Measurements from ENCODE around the gene TMEFF2. TPM values are rescaled to one million over a fixed set of nuclear protein-coding genes. Genes with fewer than 3 reads are reported as not detected.
A peak's percentile ranks its signal among the peaks of the same experiment; 100 is the strongest.

TMEFF2 gene
- total RNA-seq, 2 donors from 2014 or later, result 0.09 TPM; not detected in 1

DNA sequence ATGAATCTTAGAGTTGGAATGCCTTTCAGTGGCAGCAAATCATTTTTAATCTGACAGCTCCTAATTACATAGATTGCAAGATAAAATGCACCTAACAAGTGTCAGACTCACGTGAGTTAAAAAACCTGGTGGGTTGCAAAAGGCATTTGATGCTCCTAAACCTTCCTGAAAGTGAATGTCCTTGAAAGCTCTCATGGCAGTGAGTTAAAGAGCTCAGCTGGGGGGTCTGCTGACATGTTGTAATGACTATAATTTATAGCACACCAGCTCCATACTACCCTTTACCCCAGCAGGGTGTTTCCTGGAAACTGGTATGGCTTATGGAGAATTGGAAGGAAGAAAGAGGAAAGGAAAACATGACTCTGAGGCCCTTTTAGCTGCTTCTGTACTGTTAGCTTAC is 256.0 kb downstream of the TMEFF2 start:
- DNase-seq, result no peak
- H3K9me3 Mint-ChIP-seq, result no peaks in the 10 kb centered on the region
- Histone ChIP-seq H3K27me3 (ENCODE audit: control insufficient read depth, insufficient read depth, low read length, poor library complexity, severe bottlenecking) (no peaks in the 10 kb centered on the region), H3K4me1 (ENCODE audit: control insufficient read depth, insufficient read depth, low read length) (peaks cover 8% of the 10 kb centered on the region), H3K36me3 (ENCODE audit: control insufficient read depth, insufficient read depth, low read length) (no peaks in the 10 kb centered on the region), H3K9ac (ENCODE audit: extremely low read depth, low read length, poor library complexity, severe bottlenecking) (no peak overlapping the region), H3K27ac (ENCODE audit: low read depth, low read length) (no peak overlapping the region), H3K4me3 (ENCODE audit: low read length) (no peak overlapping the region), H3K9me3 (ENCODE audit: control insufficient read depth, low read length) (no peaks in the 10 kb centered on the region)
- H3K4me1 Mint-ChIP-seq, result peaks cover 32% of the 10 kb centered on the region
- 40 to 79% methylated on average over 1 of the region's 1 CpG for WGBS, 2 experiments (ENCODE audit: insufficient coverage in 1 of 2, insufficient read length in 1 of 2)
- TF ChIP-seq, protein P1, sequence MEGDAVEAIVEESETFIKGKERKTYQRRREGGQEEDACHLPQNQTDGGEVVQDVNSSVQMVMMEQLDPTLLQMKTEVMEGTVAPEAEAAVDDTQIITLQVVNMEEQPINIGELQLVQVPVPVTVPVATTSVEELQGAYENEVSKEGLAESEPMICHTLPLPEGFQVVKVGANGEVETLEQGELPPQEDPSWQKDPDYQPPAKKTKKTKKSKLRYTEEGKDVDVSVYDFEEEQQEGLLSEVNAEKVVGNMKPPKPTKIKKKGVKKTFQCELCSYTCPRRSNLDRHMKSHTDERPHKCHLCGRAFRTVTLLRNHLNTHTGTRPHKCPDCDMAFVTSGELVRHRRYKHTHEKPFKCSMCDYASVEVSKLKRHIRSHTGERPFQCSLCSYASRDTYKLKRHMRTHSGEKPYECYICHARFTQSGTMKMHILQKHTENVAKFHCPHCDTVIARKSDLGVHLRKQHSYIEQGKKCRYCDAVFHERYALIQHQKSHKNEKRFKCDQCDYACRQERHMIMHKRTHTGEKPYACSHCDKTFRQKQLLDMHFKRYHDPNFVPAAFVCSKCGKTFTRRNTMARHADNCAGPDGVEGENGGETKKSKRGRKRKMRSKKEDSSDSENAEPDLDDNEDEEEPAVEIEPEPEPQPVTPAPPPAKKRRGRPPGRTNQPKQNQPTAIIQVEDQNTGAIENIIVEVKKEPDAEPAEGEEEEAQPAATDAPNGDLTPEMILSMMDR (conservative IDR thresholded peaks at IDR 0.05), result no peak
- H3K27me3 Mint-ChIP-seq (ENCODE audit: insufficient read depth), result no peaks in the 10 kb centered on the region
- no peak overlapping the region for H3K4me3 Mint-ChIP-seq
- no peaks in the 10 kb centered on the region for H3K36me3 Mint-ChIP-seq (ENCODE audit: low read depth)
- no peak overlapping the region for H3K27ac Mint-ChIP-seq

DNA sequence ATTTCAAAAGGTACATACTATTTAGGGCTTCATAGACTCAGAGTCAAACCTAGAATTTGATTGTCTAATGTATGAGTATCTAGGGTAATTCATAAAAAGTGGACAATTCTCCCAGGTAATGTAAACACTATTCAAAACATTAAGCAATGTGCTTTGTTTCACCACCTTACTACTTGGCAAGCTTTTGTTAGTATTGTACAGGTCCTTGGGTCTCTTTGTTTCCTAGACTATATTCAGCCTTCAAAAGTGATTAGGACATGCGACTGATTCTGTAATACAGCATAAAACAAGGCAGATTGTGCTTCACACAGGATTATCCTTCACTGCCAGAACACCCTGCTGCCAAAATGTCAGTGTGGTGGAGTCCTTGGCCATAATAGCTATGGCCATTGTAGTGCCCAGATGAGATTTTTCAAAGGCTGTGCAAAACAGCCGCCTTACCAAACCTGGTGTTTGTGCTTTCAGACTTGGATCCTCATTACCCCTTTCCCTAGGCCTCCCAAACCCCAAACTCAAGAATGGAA is 257.8 kb downstream of the TMEFF2 start:
- Histone ChIP-seq H3K9ac (ENCODE audit: extremely low read depth, low read length, poor library complexity, severe bottlenecking) (no peak overlapping the region), H3K36me3 (ENCODE audit: control insufficient read depth, insufficient read depth, low read length) (no peaks in the 10 kb centered on the region), H3K27me3 (ENCODE audit: control insufficient read depth, insufficient read depth, low read length, poor library complexity, severe bottlenecking) (no peaks in the 10 kb centered on the region), H3K27ac (ENCODE audit: low read depth, low read length) (no peak overlapping the region), H3K4me3 (ENCODE audit: low read length) (no peak overlapping the region), H3K4me1 (ENCODE audit: control insufficient read depth, insufficient read depth, low read length) (peaks cover 8% of the 10 kb centered on the region), H3K9me3 (ENCODE audit: control insufficient read depth, low read length) (no peaks in the 10 kb centered on the region)
- H3K27me3 Mint-ChIP-seq (ENCODE audit: insufficient read depth), result no peaks in the 10 kb centered on the region
- no peaks in the 10 kb centered on the region for H3K36me3 Mint-ChIP-seq (ENCODE audit: low read depth)
- no peak overlapping the region for H3K27ac Mint-ChIP-seq
- H3K4me1 Mint-ChIP-seq, result peaks cover 25% of the 10 kb centered on the region
- TF ChIP-seq, protein P1 (conservative IDR thresholded peaks at IDR 0.05), result no peak
- DNase-seq, result no peak
- 92% methylated on average over 2 of the region's 2 CpGs; no CpG with 5 or more reads in 1 of the 2 experiments for WGBS, 2 experiments (ENCODE audit: insufficient coverage in 1 of 2, insufficient read length in 1 of 2)
- no peak overlapping the region for H3K4me3 Mint-ChIP-seq
- H3K9me3 Mint-ChIP-seq, result no peaks in the 10 kb centered on the region

DNA sequence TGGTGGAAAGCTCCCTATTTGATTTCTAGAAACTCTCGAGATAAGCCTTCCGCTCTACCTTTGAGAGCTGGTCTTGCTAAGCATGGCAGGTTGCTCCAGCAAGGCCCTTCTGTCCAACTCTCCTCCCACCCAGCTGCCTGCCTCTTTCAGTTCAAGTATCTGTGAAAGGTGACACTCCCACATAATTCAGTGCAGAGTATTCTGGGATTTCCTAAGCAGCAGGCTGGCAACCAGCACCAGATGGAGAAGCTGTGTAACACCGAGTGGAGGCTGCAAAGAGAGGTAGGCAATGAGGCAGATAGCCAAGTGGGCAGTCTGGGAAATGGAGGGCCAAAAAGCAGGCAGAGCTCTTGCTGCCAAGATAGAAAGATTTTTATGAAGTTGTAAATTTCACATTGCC is 259.5 kb downstream of the TMEFF2 start:
- Histone ChIP-seq H3K27ac (ENCODE audit: low read depth, low read length) (no peak overlapping the region), H3K9ac (ENCODE audit: extremely low read depth, low read length, poor library complexity, severe bottlenecking) (no peak overlapping the region), H3K4me1 (ENCODE audit: control insufficient read depth, insufficient read depth, low read length) (peaks cover 5% of the 10 kb centered on the region), H3K36me3 (ENCODE audit: control insufficient read depth, insufficient read depth, low read length) (no peaks in the 10 kb centered on the region), H3K9me3 (ENCODE audit: control insufficient read depth, low read length) (no peaks in the 10 kb centered on the region), H3K27me3 (ENCODE audit: control insufficient read depth, insufficient read depth, low read length, poor library complexity, severe bottlenecking) (no peaks in the 10 kb centered on the region), H3K4me3 (ENCODE audit: low read length) (no peak overlapping the region)
- TF ChIP-seq, protein P1 (conservative IDR thresholded peaks at IDR 0.05), result no peak
- peak; percentile 47 for DNase-seq
- 91 to 100% methylated on average over 3 of the region's 3 CpGs for WGBS, 2 experiments (ENCODE audit: insufficient coverage in 1 of 2, insufficient read length in 1 of 2)
- H3K36me3 Mint-ChIP-seq (ENCODE audit: low read depth), result no peaks in the 10 kb centered on the region
- peaks cover 13% of the 10 kb centered on the region for H3K4me1 Mint-ChIP-seq
- no peaks in the 10 kb centered on the region for H3K27me3 Mint-ChIP-seq (ENCODE audit: insufficient read depth)
- H3K4me3 Mint-ChIP-seq, result no peak overlapping the region
- no peaks in the 10 kb centered on the region for H3K9me3 Mint-ChIP-seq
- no peak overlapping the region for H3K27ac Mint-ChIP-seq
